HL-60 (cell line): ENCODE results near the gene RAB31.

Source experiments
- DNase-seq, 2 experiments: peaks; one replicate each; pipeline ENCODE4 v3.0.0-alpha.2; 2010 to 2020; ENCODE audit warnings: low read depth in 1 of 2, low spot score in 1 of 2
- H3K27ac ChIP-seq: fragments of 250-450 bp; sonication (Bioruptor Pico); replicated peaks from 2 replicates; pipeline ENCODE4 v1.5.1; 2020; ENCODE audit warnings: mild to moderate bottlenecking, moderate library complexity
- H3K27me3 ChIP-seq: fragments of 250-450 bp; sonication (Bioruptor Pico); 2 replicates; pipeline ENCODE4 v1.5.1; 2021; ENCODE audit warnings: mild to moderate bottlenecking, moderate library complexity; ENCODE audit not compliant: insufficient read depth, poor library complexity, severe bottlenecking
- H3K4me3 ChIP-seq: replicated peaks from 2 replicates; pipeline ENCODE4 v1.5.1; 2011; ENCODE audit warnings: mild to moderate bottlenecking, control low read depth, low read length; ENCODE audit not compliant: insufficient read depth
- CTCF ChIP-seq: IDR thresholded peaks from one replicate; pipeline ENCODE4 v1.5.1; 2011; ENCODE audit warnings: low read length, control low read depth, inconsistent platforms; ENCODE audit not compliant: insufficient read depth
- GABPA ChIP-seq: IDR thresholded peaks from 2 replicates; pipeline ENCODE4 v1.6.1; 2012; ENCODE audit warnings: low read depth
- POLR2AphosphoS5 ChIP-seq: IDR thresholded peaks from 2 replicates; pipeline ENCODE4 v1.6.1; 2012; ENCODE audit warnings: low read depth
- REST ChIP-seq: IDR thresholded peaks from 2 replicates; pipeline ENCODE4 v1.6.1; 2012; ENCODE audit warnings: low read depth; ENCODE audit not compliant: insufficient replicate concordance
- SPI1 ChIP-seq: IDR thresholded peaks from 2 replicates; pipeline ENCODE4 v1.6.1; 2012; ENCODE audit warnings: low read depth, mild to moderate bottlenecking, borderline replicate concordance

Gene RAB31

GRCh38 chr18:9741793-9742523, 33.9 kb downstream of the RAB31 start:
- H3K4me3 ChIP-seq, result no peak overlapping the region
- TF ChIP-seq SPI1, result no peak
- no peak for TF ChIP-seq REST
- TF ChIP-seq GABPA, result no peak
- TF ChIP-seq POLR2AphosphoS5, result no peak
- no peak for TF ChIP-seq CTCF
- peak in 1 of 2 experiments; percentile 34 for DNase-seq
- no peaks in the 10 kb centered on the region for H3K27me3 ChIP-seq
- peak overlapping the region; percentile 65 for H3K27ac ChIP-seq

GRCh38 chr18:9742524-9743131, 34.5 kb downstream of the RAB31 start:
- Histone ChIP-seq H3K4me3 (no peak overlapping the region), H3K27ac (peak overlapping the region; percentile 65), H3K27me3 (no peaks in the 10 kb centered on the region)
- DNase-seq, result peak in 1 of 2 experiments; percentile 59
- TF ChIP-seq GABPA, result no peak
- TF ChIP-seq POLR2AphosphoS5, result no peak
- TF ChIP-seq CTCF, result no peak
- TF ChIP-seq SPI1, result no peak
- TF ChIP-seq REST, result no peak

GRCh38 chr18:9743200-9744016, 35.3 kb downstream of the RAB31 start:
- DNase-seq, result peak; percentile 83 to 93
- Histone ChIP-seq H3K27me3 (no peaks in the 10 kb centered on the region), H3K4me3 (no peak overlapping the region), H3K27ac (peak overlapping the region; percentile 65)
- TF ChIP-seq CTCF (no peak), POLR2AphosphoS5 (peak; percentile 70), GABPA (no peak), REST (no peak), SPI1 (no peak)
